GM19240 (cell line): ENCODE data around the gene SC5D.

Experiments used
- DNase-seq: peaks from one replicate; pipeline ENCODE4 v3.0.0; 2011; ENCODE audit warnings: low spot score; ENCODE audit not compliant: insufficient read length

The SC5D gene

DNA sequence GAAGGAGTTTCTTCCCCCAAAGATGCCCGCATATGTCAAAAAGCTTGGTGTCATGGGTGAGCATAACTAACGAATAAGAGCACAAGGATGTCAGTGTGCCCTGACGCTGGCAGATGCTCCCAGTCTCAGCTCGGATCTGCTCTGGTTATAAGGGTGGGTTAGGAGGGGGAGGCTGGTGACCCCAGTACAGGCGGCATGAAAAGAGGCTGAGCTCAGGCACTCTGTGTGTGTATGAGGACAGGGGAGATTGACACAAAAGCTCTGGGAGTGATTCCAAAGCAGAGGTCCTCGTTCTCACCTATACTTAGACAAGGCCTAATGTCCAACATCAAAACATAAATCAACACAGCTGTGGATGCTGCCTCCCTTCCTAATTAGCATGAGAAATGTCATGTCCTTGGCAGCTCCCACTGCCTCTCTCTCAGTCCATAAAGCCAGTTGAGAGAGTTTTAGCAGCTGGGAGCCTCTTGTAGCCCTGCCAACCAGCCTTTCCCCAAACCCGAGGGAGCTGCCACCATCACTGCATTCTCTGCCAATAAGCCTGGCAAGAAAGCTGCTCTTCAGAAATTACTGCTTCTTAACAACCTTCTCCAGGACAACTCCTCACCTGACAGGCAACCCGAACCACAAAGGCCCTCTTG is 59.8 kb downstream of the SC5D start:
- DNase-seq = no peak

DNA sequence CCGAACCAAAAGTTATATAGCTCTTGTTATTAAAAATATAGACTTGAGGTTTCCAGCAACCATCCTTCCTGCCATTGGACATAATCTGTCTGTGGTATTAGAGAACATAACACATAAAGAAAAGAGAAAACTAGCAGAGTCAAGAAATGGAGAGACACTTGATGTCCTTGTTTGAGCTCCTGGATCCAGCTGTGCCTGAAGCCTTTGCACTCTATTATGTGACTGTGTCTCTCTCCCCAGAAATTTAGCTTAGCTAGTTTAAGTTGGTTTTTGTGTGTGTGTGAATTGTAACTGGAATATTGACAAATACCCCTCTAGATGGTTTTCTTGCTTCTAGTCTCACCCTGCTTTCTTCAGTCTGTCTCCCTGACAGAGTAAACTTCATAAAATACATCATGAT is 61.6 kb downstream of the SC5D start:
- DNase-seq = no peak

DNA sequence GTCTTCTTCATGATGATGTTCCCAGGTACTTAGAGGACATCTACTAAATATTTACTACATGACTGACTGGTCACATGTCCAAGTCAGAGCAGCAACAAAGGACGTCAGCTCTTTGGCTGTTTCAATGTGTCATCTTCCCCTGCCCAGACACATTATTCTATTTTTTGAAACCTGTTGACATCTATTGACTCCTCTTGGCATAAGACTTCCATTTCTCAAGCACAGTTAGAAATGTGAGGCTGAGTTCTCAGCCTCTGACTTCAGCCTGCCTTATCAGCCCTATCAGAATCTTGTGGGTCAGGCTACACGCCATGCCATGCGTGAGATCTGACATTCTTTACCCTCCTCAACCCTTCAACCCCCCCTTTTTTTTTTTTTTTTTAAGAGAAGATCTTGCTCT is 63.8 kb downstream of the SC5D start:
- DNase-seq = no peak
